Prostate gland (tissue), 2 donors: ENCODE data around the gene AKR1A1. TPM values are rescaled to one million over a fixed set of nuclear protein-coding genes. Genes with fewer than 3 reads are reported as not detected.
A peak's percentile ranks its signal among the peaks of the same experiment; 100 is the strongest.

ENCODE experiments used
- DNase-seq: peaks from one replicate; pipeline ENCODE4 v3.0.0-alpha.2; 2019; ENCODE audit warnings: low spot score
- H3K27ac ChIP-seq, 2 donors: fragments of 200-600 bp; sonication (generic); 2 replicates each; pipeline ENCODE4 v1.5.1; 2017 to 2019
- H3K27me3 ChIP-seq: fragments of 200-600 bp; sonication (generic); replicated peaks from 2 replicates; pipeline ENCODE4 v1.5.1; 2019; ENCODE audit not compliant: insufficient read depth
- H3K36me3 ChIP-seq, 2 donors: fragments of 200-600 bp; sonication (generic); 1 replicate in 1 of 2; 2 replicates in 1 of 2; pipeline versions ENCODE4 v1.5.1 to v1.8.1; 2017 to 2019
- H3K4me1 ChIP-seq: fragments of 200-600 bp; sonication (generic); replicated peaks from 2 replicates; pipeline ENCODE4 v1.5.1; 2019
- H3K4me3 ChIP-seq, 2 donors: fragments of 200-600 bp; sonication (generic); 2 replicates each; pipeline ENCODE4 v1.5.1; 2017 to 2019
- H3K9me3 ChIP-seq: fragments of 200-600 bp; sonication (generic); 2 replicates; pipeline ENCODE4 v1.5.1; 2017
- CTCF ChIP-seq, 4 experiments: fragments of 200-600 bp in 2 of 4; fragments of 450-650 bp in 2 of 4; sonication (generic) in 2 of 4; IDR thresholded peaks; 1 replicate in 3 of 4; 2 replicates in 1 of 4; pipeline ENCODE4 v1.5.1; 2016 to 2019; ENCODE audit warnings: antibody characterized with exemption in 4 of 4, mild to moderate bottlenecking in 2 of 4, moderate library complexity in 2 of 4
- POLR2A ChIP-seq: fragments of 450-650 bp; IDR thresholded peaks from one replicate; pipeline ENCODE4 v1.6.1; 2016; ENCODE audit warnings: antibody characterized with exemption, mild to moderate bottlenecking
- POLR2AphosphoS5 ChIP-seq: sonication (generic); formaldehyde crosslinking; IDR thresholded peaks from one replicate; pipeline ENCODE4 v1.6.1; 2017; ENCODE audit warnings: antibody characterized with exemption
- WGBS: methylation state at CpG from one replicate; pipeline ENCODE4 v1.1.5; 2018; 5-methylcytosine and 5-hydroxymethylcytosine counted together
- intact Hi-C: fragments of 100-400 bp; cut with DNase I; formaldehyde crosslinking; loops from one replicate; pipeline ENCODE4 v1.14.2; 2022
- total RNA-seq, 2 donors: library from RNA; depleted of rRNA; stranded (reverse); fragments of >200 nt; gene quantifications; one replicate each; pipeline ENCODE4 v1.1.0, GENCODE V29; 2016

AKR1A1 gene
- total RNA-seq, 2 donors from 2014 or later: 49.7 to 132 TPM

DNA sequence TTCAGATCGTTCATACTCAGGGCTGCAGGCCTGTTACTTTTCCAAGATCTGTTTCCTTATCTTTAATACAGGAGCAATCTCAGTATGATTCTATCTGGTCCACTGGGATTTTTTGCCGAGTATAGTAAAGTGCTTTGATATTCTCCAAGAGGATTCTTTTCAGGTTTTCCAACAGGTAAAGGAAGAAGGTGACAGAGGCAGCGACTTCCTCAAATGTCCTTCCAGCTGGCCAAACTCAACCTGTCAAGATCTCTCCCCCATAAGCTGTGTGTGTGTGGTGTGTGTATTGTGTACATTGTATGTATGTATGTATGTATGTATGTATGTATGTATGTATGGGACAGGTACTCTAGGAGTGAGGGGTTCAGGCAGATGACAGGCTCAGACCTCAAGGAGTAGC is 1.1 kb downstream of the AKR1A1 start:
- H3K9me3 ChIP-seq: no peaks in the 10 kb centered on the region
- H3K4me3 ChIP-seq: peak overlapping the region; percentile 47 to 60
- TF ChIP-seq POLR2AphosphoS5: no peak
- TF ChIP-seq POLR2A: no peak
- TF ChIP-seq CTCF (IDR thresholded peaks at IDR 0.05): no peak
- H3K27me3 ChIP-seq: no peaks in the 10 kb centered on the region
- H3K27ac ChIP-seq: peak overlapping the region in 1 of 2 donors; percentile 90
- H3K36me3 ChIP-seq: no peaks in the 10 kb centered on the region
- DNase-seq: no peak
- 7% methylated on average over 3 of the region's 3 CpGs for WGBS
- no peaks in the 10 kb centered on the region for H3K4me1 ChIP-seq
- intact Hi-C loops: loop anchor here (2.0 kb wide), 1 partner anchor 31 kb away; the partner anchor contains the start of gene PRDX1

DNA sequence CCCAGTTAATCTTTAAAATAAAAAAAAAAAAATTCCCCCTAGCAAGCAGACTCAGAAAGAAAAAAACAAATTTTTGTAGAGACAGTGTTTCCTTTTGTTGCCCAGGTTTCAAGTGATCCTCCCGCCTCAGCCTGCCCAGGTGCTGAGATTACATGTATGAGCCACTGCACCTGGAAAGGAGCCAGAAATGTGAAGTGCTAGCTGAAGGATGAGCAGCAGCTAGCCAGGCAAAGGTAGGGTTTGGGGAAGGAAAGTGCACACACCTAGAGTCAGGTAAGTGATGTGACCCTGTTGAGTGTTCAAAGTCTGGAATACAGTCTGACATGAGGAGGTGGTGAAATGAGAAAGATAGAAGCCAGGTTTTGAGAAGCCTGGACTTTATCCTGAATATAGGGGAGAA is 1.7 kb downstream of the AKR1A1 start:
- H3K27ac ChIP-seq: no peak overlapping the region
- no peaks in the 10 kb centered on the region for H3K4me1 ChIP-seq
- WGBS: 40% methylated on average over 1 of the region's 1 CpG
- intact Hi-C loops: no loop called here
- no peak overlapping the region for H3K4me3 ChIP-seq
- no peaks in the 10 kb centered on the region for H3K9me3 ChIP-seq
- TF ChIP-seq POLR2A (no peak), CTCF (IDR thresholded peaks at IDR 0.05) (no peak), POLR2AphosphoS5 (no peak)
- H3K36me3 ChIP-seq: no peaks in the 10 kb centered on the region
- no peaks in the 10 kb centered on the region for H3K27me3 ChIP-seq
- DNase-seq: peak; percentile 63

- DNase-seq: no peak
- 73% methylated on average over 6 of the region's 6 CpGs for WGBS
- Histone ChIP-seq H3K27me3 (no peaks in the 10 kb centered on the region), H3K27ac (no peak overlapping the region), H3K36me3 (no peaks in the 10 kb centered on the region), H3K4me3 (no peak overlapping the region), H3K4me1 (no peaks in the 10 kb centered on the region), H3K9me3 (no peaks in the 10 kb centered on the region)
- TF ChIP-seq POLR2A (no peak), POLR2AphosphoS5 (no peak), CTCF (IDR thresholded peaks at IDR 0.05) (no peak)
- intact Hi-C loops: no loop called here
These were observed 3.6 kb downstream of the AKR1A1 start for GRCh38 chr1:45554198-45554597.

DNA sequence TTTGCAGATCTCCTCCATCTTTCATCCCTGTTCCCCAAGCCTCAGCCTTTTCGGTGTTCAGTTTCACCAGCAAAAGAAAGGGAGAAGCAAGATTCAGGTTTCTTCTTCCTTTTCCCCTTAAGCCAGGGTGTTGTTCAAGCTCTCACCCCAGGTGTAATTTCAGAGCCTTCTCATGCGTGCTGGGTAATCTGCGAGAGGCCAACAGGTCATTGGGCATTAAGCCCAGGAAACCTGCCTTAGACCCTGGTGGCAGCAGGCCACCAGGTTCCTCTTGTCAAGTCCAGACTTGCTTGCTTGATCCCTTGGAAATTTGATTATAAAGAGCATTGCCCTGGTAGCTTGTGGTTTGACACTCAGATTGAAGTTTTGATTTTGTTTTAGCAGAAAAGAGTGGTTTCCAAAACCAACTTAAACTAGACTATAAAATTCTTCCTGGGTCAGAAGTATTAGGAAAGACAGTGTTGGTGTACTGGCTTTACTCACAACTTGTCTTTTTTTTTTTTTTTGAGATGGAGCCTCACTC is 6.9 kb downstream of the AKR1A1 start:
- intact Hi-C loops: no loop called here
- Histone ChIP-seq H3K9me3 (no peaks in the 10 kb centered on the region), H3K27me3 (no peaks in the 10 kb centered on the region), H3K27ac (peak overlapping the region; percentile 1 to 49), H3K4me1 (no peaks in the 10 kb centered on the region), H3K36me3 (no peaks in the 10 kb centered on the region), H3K4me3 (no peak overlapping the region)
- 44% methylated on average over 3 of the region's 3 CpGs for WGBS
- no peak for DNase-seq
- TF ChIP-seq CTCF (IDR thresholded peaks at IDR 0.05): no peak
- TF ChIP-seq POLR2AphosphoS5: no peak
- TF ChIP-seq POLR2A: no peak

- H3K4me1 ChIP-seq: peaks cover 6% of the 10 kb centered on the region
- H3K9me3 ChIP-seq: no peaks in the 10 kb centered on the region
- H3K27me3 ChIP-seq: no peaks in the 10 kb centered on the region
- WGBS: 88% methylated on average over 2 of the region's 2 CpGs
- intact Hi-C loops: no loop called here
- H3K36me3 ChIP-seq: no peaks in the 10 kb centered on the region
- no peak overlapping the region for H3K4me3 ChIP-seq
- TF ChIP-seq POLR2AphosphoS5 (no peak), POLR2A (no peak), CTCF (IDR thresholded peaks at IDR 0.05) (no peak)
- no peak overlapping the region for H3K27ac ChIP-seq
- no peak for DNase-seq
These were observed 13.2 kb downstream of the AKR1A1 start for GRCh38 chr1:45563843-45564242.
